Pulmonary artery endothelial cell (primary cell): ENCODE data around the gene SIAH2. TPM values are rescaled to one million over a fixed set of nuclear protein-coding genes. Genes with fewer than 3 reads are reported as not detected.

Experiments used
- DNase-seq: peaks from one replicate; pipeline ENCODE4 v3.0.0-alpha.2; 2011; ENCODE audit warnings: low read depth, low spot score
- total RNA-seq: library from RNA; depleted of rRNA; stranded (reverse); fragments of >200 nt; gene quantifications from 2 replicates; pipeline ENCODE4 v1.2.3, GENCODE V29; 2014

SIAH2 gene
- total RNA-seq, 1 donor from 2014 or later: 20.5 TPM

GRCh38 chr3:150736316-150736719 is 26.7 kb downstream of the SIAH2 start:
- no peak for DNase-seq

GRCh38 chr3:150734795-150735119 is 28.2 kb downstream of the SIAH2 start:
- no peak for DNase-seq

- no peak for DNase-seq
These were observed 28.8 kb downstream of the SIAH2 start for GRCh38 chr3:150733936-150734794.

DNA sequence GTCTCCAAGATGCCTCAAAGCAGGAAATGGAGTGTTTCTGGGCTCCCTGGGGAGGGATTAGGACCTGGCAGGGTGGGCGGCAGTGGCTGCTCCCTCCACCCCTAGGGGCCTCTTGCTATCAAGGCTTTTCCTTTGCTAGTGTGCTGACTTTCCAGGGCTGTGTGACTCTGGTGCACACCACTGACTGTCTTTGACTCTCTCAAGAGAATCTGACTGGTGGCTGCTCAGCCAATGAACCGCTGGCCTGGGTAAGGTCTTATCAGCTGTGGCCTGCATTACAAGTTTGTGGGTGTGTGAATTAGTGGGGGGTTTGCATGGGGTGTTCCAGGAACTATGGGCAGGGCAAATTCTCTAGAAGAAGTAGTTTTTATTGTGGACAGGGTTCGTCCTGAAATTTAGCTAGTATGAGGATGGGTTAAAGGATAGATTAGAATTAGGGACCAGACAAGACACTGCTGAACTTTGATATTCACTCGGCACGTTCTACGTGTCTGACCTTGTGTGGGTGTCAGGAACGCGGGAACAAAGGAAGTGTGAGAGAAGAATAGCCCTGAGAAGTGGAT is 29.5 kb downstream of the SIAH2 start:
- no peak for DNase-seq

DNA sequence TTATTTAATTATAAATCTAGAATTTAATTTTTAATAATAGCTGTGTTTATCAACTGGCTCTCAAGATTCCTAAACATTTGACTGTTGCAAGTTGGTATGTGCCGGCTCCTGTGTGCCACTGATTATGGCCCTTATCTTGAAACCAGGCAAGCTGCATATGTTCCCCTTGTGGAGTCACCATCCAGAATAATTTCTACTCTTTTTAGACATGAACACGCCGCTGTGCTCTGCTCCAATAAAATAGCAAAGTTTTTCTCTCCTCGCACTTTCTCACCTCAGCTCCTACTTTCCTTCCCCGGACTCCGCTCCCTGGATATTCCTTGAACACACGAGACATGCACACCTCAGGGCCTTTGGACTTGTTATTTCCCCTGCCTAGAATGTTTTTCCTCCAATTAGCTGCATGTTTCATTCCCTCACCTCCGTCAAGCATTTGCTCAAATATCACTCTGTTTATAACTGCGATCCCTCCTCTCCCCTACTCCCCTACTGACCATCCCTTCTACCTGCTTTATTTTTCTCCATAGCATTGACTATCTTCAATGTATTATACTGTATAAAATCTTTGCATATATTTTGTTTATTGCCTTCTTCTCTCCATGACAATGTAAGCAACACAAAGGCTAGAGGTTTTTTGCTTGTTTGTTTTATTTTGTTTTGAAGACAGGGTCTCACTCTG is 33.1 kb downstream of the SIAH2 start:
- DNase-seq: no peak

GRCh38 chr3:150727653-150728502 is 35.1 kb downstream of the SIAH2 start:
- DNase-seq: no peak

- no peak for DNase-seq
These were observed 37.4 kb downstream of the SIAH2 start for GRCh38 chr3:150725548-150725947.

- no peak for DNase-seq
These were observed 39.0 kb downstream of the SIAH2 start for GRCh38 chr3:150723946-150724345.

DNA sequence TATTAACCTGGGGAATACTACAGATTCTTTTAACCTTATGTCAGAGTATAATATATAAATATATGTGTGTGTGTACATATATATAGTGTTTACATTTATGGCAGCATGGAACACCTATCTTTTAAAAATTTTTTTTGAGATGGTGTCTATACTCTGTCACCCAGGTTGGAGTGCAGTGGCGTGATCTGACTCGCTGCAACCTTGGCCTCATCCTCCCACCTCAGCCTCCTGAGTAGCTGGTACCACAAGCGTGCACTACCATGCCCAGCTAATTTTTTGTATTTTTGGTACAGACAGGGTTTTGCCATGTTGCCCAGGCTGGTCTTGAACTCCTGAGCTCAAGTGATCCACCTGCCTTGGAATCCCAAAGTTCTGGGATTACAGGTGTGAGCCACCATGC is 40.7 kb downstream of the SIAH2 start:
- no peak for DNase-seq

GRCh38 chr3:150721285-150722130 is 41.5 kb downstream of the SIAH2 start:
- no peak for DNase-seq

- DNase-seq: no peak
These were observed 42.5 kb downstream of the SIAH2 start for GRCh38 chr3:150720444-150720843.

- DNase-seq: no peak
These were observed 52.9 kb downstream of the SIAH2 start for GRCh38 chr3:150710097-150710496.

DNA sequence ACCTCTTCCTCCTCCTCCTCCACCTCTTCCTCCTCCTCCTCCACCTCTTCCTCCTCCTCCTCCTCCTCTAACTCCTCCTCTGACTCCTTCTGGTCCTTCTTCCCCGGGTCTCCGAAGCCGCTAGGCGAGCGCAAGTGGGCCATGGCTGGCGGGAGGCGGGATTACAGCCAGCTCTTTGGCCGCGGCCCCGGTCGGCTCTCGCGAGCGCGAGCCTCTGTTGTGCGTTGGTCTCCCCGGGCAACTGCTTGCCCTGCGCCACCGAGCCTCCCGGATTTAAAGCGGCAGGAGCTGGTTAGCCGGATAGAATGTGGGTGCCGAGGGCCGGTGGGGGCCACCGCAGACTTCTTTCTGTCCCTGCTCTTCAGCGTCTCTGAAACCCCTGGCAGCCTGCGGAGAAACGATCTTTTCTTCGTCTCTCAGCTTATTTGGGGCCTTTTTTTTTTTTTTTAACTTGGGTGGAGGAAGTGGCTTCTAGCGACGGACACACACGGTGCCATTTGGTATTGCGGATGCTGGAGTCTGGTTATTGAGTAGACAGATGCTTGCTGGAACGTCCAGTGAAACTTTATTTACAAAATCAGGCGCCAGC is 59.1 kb downstream of the SIAH2 start, which contains the start of gene ERICH6:
TSS of gene ERICH6 (minus strand) at position 165 of the 589 bp plus-strand sequence. CDS start at position 143, 22 bp downstream.
- DNase-seq: peak; percentile 71

DNA sequence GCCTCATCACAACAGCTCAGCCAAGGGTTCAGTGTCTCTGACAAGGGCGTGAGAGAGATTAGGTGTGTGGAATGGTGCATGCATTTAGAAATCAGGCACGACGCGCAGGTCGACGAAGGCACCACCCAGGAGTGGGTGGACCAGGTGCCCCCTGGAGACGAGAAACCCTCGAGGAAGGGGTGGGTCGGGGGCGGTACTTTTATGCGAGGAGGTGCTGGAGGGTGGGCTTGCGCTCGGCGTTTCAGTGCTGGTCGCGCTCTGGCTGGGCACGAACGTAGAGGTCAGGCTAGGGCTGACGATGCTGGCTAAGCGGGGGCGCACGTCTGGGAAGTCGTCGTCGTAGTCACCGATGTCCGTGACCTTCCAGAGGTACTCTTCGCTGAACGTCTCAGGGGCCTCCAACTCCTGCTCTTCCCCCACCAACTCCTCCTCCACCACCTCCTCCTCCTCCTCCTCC is 59.6 kb downstream of the SIAH2 start:
- no peak for DNase-seq

DNA sequence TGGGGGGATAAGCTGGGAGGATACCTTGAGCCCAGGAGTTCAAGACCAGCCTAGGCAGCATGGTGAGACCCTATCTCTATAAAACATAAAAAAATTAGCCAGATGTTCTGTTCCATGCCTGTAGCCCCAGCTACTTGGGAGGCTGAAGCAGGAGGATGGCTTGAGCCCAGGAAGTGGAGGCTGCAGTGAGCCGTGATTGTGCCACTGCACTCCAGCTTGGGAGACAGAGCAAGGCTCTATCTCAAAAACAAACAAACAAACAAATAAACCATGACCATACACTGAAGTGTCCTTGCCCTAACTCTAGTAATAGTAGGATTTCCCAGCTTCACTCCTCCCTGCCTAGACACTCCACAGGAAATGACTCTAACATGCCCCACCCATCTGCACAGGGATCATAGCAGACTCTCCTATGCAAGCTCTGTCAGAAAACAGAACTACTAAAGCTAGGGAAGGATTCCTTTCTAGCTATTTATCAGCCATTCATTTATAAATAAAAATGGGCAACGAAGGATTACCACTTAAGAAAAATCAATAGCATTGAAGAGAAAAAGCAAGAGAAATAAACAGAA is 63.8 kb downstream of the SIAH2 start:
- no peak for DNase-seq

- no peak for DNase-seq
These were observed 65.3 kb downstream of the SIAH2 start for GRCh38 chr3:150697646-150698045.

DNA sequence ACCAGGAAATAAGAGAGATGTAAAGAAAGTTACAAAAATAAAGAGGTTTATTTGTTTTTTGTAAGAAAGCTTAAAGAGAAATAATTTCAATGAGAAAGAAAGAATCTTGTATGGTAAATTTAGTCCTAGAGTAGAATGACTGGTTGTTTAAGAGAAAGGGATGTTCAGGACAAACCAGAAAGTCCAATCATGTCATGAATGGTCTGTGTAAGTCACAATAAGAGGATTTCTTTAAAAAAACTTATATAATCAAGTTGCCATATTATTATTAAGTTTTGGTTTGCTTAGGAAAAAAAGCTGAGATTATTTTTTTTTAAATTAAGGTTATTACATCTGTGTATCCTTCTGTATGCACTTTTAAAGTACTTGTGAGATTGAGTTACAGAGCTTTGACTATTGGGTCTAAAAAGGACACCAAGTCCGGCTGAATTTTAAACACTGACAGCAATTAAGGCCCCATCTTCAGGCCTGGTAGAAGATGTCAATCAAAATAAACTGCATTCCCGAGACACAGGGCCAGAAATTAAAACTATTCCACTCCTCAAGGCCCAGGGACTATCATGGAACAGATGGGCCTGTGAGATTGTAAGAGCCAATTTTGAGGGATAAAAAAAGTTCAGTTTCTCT is 71.4 kb downstream of the SIAH2 start:
- no peak for DNase-seq
